Activated CD4-positive, alpha-beta T cell treated with anti-CD3 and anti-CD28 coated beads for 36 hours (primary cell): ENCODE measurements around the gene SBK1. TPM values are rescaled to one million over a fixed set of nuclear protein-coding genes. Genes with fewer than 3 reads are reported as not detected.

Experiments used
- ATAC-seq: fragments of 200-7000 bp; cut with Tn5 transposase; one replicate; pipeline ENCODE4 v1.10.0; 2021; ENCODE audit warnings: mild to moderate bottlenecking, moderate library complexity
- CTCF ChIA-PET: fragments of 350-600 bp; sonication (Branson Sonifier 250); formaldehyde crosslinking; loops from one replicate; lab custom pipeline; 2021; ENCODE audit warnings: antibody characterized with exemption; lab: Charles Lee
- POLR2A ChIA-PET: fragments of 350-600 bp; sonication (Branson Sonifier 250); formaldehyde crosslinking; loops from one replicate; lab custom pipeline; 2021; ENCODE audit warnings: antibody characterized with exemption, inconsistent platforms; lab: Charles Lee
- DNase-seq: peaks from one replicate; pipeline ENCODE4 v3.0.0-alpha.2; 2020
- H3K27ac Mint-ChIP-seq: one replicate; pipeline ENCODE4 v1.8.0; 2021; ENCODE audit warnings: mixed read lengths
- H3K27me3 Mint-ChIP-seq: one replicate; pipeline ENCODE4 v1.8.0; 2021; ENCODE audit warnings: mixed read lengths
- H3K36me3 Mint-ChIP-seq: one replicate; pipeline ENCODE4 v1.8.0; 2021; ENCODE audit warnings: low read depth, mixed read lengths
- H3K4me1 Mint-ChIP-seq: one replicate; pipeline ENCODE4 v1.8.0; 2021; ENCODE audit warnings: mixed read lengths
- H3K4me3 Mint-ChIP-seq: one replicate; pipeline ENCODE4 v1.8.0; 2021; ENCODE audit warnings: mild to moderate bottlenecking, moderate library complexity, mixed read lengths
- H3K9me3 Mint-ChIP-seq: one replicate; pipeline ENCODE4 v1.8.0; 2021; ENCODE audit warnings: low read depth, mixed read lengths
- intact Hi-C, 2 experiments: fragments of 100-400 bp; cut with DNase I in 1 of 2; cut with micrococcal nuclease in 1 of 2; formaldehyde crosslinking; loops; one replicate each; pipeline versions ENCODE4 v1.14.2 to v1.15.1; 2022 to 2024; cut with DNase I, micrococcal nuclease
- total RNA-seq, 2 experiments: library from RNA; stranded (reverse); gene quantifications; one replicate each; pipeline ENCODE4 v1.2.3, GENCODE V29; 2021

Gene SBK1
- total RNA-seq, 2 experiments from 2014 or later = 6.5 to 6.6 TPM

DNA sequence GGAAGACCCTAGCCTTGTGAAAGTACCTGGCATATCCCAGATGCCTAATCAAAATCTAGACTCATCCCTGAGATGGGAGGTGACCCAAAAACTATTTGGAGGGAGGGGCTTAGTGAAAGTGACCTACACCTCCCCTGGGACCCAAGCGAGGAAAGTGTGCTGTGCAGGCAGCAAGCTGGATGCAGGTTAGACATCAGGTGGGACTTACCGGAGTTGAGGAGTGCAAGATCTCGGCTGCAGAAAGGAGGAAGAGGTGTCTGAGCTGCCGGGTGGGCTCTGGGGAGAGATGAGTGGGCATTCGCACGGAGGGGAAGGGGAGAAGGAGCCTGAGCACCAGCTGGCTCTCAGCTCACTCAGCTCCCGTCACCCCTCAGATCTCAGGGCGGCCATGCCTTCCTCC, 10.3 kb upstream of the SBK1 start:
- no peak for ATAC-seq
- no peak overlapping the region for H3K27ac Mint-ChIP-seq
- H3K9me3 Mint-ChIP-seq = no peaks in the 10 kb centered on the region
- H3K4me1 Mint-ChIP-seq = peaks cover 20% of the 10 kb centered on the region
- intact Hi-C loops = loop anchor here in 1 of 2 experiments (5.0 kb wide), 1 partner anchor 40 kb away; no protein-coding TSS in a partner anchor
- ChIA-PET CTCF (interaction anchor here (0.5 to 2.7 kb wide), 7 partner anchors 10 to 197 kb away, joined by 3 to 23 read pairs (median 4); no protein-coding TSS in a partner anchor), POLR2A (interaction anchor here (0.7 kb wide), 1 partner anchor 40 kb away, joined by 3 read pairs; no protein-coding TSS in a partner anchor)
- no peaks in the 10 kb centered on the region for H3K36me3 Mint-ChIP-seq
- DNase-seq = no peak
- H3K27me3 Mint-ChIP-seq = peaks cover 2% of the 10 kb centered on the region
- H3K4me3 Mint-ChIP-seq = no peak overlapping the region

DNA sequence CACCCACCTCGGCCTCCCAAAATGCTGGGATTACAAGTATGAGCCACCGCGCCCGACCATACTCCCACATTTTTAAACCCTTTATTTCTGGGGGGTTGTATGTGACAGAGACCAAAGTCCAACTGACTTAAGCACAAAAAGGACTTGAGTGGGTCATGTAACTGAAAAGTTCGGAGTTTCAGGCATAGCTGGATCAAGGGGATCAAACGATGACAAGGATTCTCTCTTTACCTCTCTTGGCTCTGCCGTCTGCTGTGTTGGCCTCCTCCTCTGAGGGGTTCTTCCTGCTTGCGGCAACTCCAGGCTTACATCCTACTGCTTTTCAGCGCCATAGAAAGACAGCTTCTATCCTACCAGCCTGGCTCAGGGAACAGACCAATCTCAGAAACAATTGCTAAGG, 9.2 kb upstream of the SBK1 start:
- ATAC-seq = no peak
- Mint-ChIP-seq H3K4me1 (peaks cover 9% of the 10 kb centered on the region), H3K27ac (no peak overlapping the region), H3K36me3 (no peaks in the 10 kb centered on the region), H3K9me3 (no peaks in the 10 kb centered on the region), H3K4me3 (no peak overlapping the region), H3K27me3 (no peaks in the 10 kb centered on the region)
- POLR2A ChIA-PET = no interaction called here
- CTCF ChIA-PET = interaction anchor here (0.7 to 2.7 kb wide), 3 partner anchors 17 to 38 kb away, joined by 3 to 23 read pairs (median 4); no protein-coding TSS in a partner anchor
- intact Hi-C loops = loop anchor here in 1 of 2 experiments (5.0 kb wide), 1 partner anchor 41 kb away; no protein-coding TSS in a partner anchor
- no peak for DNase-seq

DNA sequence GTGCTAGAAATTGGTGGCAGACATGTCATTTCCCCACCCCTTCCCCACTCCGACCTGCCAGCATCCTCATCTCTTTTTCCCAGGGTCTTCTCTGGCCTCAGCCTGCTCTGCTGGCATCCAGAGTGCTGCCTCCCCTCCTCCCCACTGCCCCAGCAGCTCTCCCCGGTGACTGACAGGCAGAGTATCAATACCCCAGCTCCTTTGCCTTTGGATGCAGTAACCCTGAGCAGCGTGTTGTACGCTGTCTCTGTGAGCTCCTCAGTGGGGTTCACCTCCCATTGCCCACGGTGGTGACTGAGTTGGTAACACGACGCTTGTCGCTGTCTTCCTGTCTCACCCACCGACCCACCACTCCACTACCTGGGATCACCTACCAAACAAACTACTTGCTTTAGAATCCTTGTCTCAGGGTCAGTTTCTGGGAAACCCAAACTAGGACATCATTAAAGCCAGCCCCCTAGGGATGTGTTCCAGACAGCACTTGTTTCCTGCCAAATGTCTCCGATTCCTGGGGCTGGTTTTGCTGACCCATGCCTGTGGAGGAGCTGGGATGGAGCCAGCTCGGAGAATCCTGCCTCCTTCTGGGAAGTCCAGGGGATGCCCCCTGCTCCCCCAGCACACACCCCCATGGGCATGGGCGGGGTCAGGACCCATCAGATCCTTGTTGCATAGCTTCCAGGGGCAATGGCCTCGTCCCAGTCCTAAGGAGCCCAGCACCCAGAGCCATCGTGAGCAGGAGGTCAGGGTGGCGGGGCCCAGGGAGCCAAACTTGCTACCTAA, 8.3 kb upstream of the SBK1 start:
- ATAC-seq (no peak), DNase-seq (no peak)
- CTCF ChIA-PET = interaction anchor here (1.1 kb wide), 1 partner anchor 38 kb away, joined by 4 read pairs; no protein-coding TSS in a partner anchor
- no peaks in the 10 kb centered on the region for H3K27me3 Mint-ChIP-seq
- H3K9me3 Mint-ChIP-seq = no peaks in the 10 kb centered on the region
- H3K4me1 Mint-ChIP-seq = peaks cover 7% of the 10 kb centered on the region
- POLR2A ChIA-PET = no interaction called here
- no peak overlapping the region for H3K4me3 Mint-ChIP-seq
- no peak overlapping the region for H3K27ac Mint-ChIP-seq
- no peaks in the 10 kb centered on the region for H3K36me3 Mint-ChIP-seq
- intact Hi-C loops = loop anchor here in 1 of 2 experiments (5.0 kb wide), 1 partner anchor 42 kb away; no protein-coding TSS in a partner anchor

DNA sequence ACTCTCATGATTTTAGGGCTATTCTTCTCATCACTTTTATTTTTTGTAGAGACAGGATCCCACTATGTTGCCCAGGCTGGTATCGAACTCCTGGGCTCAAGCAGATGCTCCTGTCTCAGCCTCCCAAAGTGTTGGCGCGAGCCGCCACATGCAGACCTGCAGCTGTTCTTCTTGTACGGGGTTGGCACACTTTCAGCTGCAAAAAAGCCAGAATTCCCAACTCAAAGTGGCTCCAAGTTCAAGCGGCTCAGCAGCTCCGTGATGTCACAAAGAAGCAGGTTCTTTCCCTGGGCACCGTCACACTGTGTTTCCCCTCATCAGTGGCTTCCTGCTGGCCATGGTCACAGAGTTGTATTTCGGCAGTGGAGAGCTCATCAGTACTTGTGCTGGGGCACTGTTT, 6.7 kb upstream of the SBK1 start:
- intact Hi-C loops = no loop called here
- Mint-ChIP-seq H3K27ac (no peak overlapping the region), H3K4me1 (peaks cover 15% of the 10 kb centered on the region), H3K36me3 (no peaks in the 10 kb centered on the region), H3K27me3 (no peaks in the 10 kb centered on the region), H3K9me3 (no peaks in the 10 kb centered on the region), H3K4me3 (no peak overlapping the region)
- ChIA-PET POLR2A (no interaction called here), CTCF (interaction anchor here (0.8 to 1.5 kb wide), 2 partner anchors 29 to 31 kb away, joined by 3 to 4 read pairs; no protein-coding TSS in a partner anchor)
- ATAC-seq (no peak), DNase-seq (no peak)

DNA sequence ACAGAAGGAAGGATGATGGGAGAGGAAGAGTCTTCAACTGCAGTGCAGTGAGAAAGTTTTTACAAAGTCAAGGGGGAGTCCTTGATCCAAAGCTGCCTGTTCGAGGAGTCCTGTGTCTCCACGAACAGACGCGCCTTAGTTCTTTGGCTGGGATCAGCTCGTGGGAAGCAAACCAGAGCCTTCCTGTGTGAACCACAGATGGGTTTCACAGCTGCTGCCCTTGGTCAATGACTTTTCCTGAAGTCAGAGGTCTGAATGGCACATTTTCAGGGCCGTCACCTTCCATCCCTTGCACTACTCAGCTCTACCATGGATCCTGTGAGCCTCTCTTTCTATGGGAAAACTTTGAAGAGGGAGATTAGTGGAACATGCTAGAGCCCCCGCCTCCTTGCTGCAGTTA, 4.2 kb upstream of the SBK1 start:
- no peak for ATAC-seq
- no peak for DNase-seq
- H3K27ac Mint-ChIP-seq = no peak overlapping the region
- H3K36me3 Mint-ChIP-seq = no peaks in the 10 kb centered on the region
- ChIA-PET CTCF (interaction anchor here (2.1 kb wide), 1 partner anchor 10 kb away, joined by 12 read pairs; no protein-coding TSS in a partner anchor), POLR2A (no interaction called here)
- no peak overlapping the region for H3K4me3 Mint-ChIP-seq
- no peaks in the 10 kb centered on the region for H3K27me3 Mint-ChIP-seq
- H3K4me1 Mint-ChIP-seq = peaks cover 25% of the 10 kb centered on the region
- intact Hi-C loops = no loop called here
- no peaks in the 10 kb centered on the region for H3K9me3 Mint-ChIP-seq

DNA sequence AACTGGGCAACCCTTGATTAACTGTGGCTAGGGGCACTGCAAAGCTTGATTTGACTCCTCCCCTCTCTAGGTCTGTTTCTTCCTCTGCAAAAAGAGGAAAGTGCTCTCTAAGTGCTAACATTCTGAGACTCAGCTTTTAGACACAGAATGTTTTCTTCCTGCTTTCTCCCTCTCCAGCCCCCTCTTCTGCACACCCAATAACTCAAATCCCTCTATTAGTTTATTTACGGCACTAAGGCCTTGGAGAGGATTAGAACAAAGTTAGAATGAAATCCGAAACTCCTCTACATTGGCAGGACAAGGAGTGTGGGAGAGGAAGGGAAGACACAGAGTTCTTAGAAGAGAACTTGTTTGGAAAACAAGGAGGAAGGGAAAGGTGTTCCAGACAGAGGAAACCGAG, 3.3 kb upstream of the SBK1 start:
- Mint-ChIP-seq H3K27ac (no peak overlapping the region), H3K9me3 (no peaks in the 10 kb centered on the region), H3K4me1 (peaks cover 28% of the 10 kb centered on the region), H3K4me3 (no peak overlapping the region), H3K36me3 (no peaks in the 10 kb centered on the region), H3K27me3 (no peaks in the 10 kb centered on the region)
- ChIA-PET CTCF (interaction anchor here (2.1 kb wide), 1 partner anchor 11 kb away, joined by 12 read pairs; no protein-coding TSS in a partner anchor), POLR2A (no interaction called here)
- no peak for ATAC-seq
- DNase-seq = no peak
- intact Hi-C loops = no loop called here

DNA sequence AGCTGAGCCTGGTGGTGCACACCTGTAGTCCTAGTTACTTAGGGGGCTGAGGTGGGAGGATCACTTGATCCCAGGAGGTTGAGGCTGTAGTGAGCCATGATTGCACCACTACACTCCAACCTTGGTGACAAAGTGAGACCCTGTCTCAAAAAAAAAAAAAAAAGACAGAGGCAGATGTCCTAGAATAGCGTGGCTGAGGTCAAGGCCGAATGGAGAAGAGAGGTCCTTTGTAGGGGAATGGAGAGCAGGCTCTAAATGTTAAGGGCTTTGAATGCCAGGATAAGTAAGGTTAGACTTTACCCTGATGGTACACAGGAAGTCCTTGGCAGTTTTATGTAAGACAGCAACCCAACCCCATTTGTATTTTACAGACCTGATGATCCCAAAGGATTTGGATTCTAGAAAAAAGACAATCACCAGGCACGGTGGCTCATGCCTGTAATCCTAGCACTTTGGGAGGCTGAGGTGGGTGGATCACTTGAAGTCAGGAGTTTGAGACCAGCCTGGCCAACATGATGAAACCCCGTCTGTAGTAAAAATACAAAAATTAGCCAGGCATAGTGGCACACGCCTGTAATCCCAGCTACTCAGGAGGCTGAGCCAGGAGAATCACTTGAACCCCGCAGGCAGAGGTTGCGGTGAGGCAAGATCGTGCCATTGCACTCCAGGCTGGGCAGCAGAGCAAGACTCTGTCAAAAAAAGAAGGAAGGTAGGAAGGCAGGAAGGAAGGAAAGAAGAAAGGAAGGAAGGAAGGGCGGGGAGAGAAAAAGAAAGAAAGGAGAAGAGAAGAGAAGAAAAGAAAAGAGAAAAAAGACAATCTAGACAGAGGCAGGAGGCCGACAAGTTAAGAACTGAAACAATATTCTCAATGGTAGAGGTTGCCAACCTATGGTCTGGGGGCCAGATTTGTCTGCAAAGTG, 2.1 kb upstream of the SBK1 start:
- CTCF ChIA-PET = interaction anchor here (0.7 kb wide), 1 partner anchor 12 kb away, joined by 3 read pairs; no protein-coding TSS in a partner anchor
- intact Hi-C loops = loop anchor here (5.0 kb wide), 4 partner anchors 38 to 1517 kb away; partner anchors contain the start of gene MAZ (in 1 of the 2)

DNA sequence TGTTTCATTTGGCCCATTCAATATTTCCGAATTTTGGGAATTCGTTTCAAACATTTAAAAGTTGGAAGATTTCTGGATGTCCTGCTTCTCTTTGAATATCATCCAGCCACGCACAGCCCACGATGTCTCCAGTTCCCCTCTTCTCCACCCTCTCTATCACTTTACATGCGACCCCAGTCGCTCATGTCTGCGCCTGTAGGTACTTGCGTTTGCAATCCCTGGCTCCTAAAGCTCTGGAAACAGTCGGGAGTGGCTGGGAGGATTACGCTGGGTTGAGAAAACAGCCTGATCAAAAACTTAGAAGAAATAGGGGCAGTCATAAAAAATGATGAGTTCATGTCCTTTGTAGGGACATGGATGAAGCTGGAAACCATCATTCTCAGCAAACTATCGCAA, 1.5 kb upstream of the SBK1 start:
- Mint-ChIP-seq H3K9me3 (no peaks in the 10 kb centered on the region), H3K4me3 (peak overlapping the region; percentile 84), H3K36me3 (no peaks in the 10 kb centered on the region), H3K27ac (peak overlapping the region; percentile 63), H3K27me3 (no peaks in the 10 kb centered on the region), H3K4me1 (peaks cover 44% of the 10 kb centered on the region)
- intact Hi-C loops = loop anchor here (5.0 kb wide), 4 partner anchors 39 to 1516 kb away; partner anchors contain the start of gene MAZ (in 1 of the 2)
- ChIA-PET POLR2A (no interaction called here), CTCF (interaction anchor here (0.7 to 1.0 kb wide), 2 partner anchors 11 to 26 kb away, joined by 3 to 4 read pairs; no protein-coding TSS in a partner anchor)
- no peak for ATAC-seq
- DNase-seq = no peak

More for the DNA sequence above, 2.1 kb upstream of the SBK1 start:
- no peak for ATAC-seq
- DNase-seq = no peak
- H3K4me1 Mint-ChIP-seq = peaks cover 39% of the 10 kb centered on the region
- no peaks in the 10 kb centered on the region for H3K9me3 Mint-ChIP-seq
- H3K4me3 Mint-ChIP-seq = peak overlapping the region; percentile 84
- no peaks in the 10 kb centered on the region for H3K36me3 Mint-ChIP-seq
- POLR2A ChIA-PET = no interaction called here
- H3K27me3 Mint-ChIP-seq = no peaks in the 10 kb centered on the region
- peak overlapping the region; percentile 51 for H3K27ac Mint-ChIP-seq

DNA sequence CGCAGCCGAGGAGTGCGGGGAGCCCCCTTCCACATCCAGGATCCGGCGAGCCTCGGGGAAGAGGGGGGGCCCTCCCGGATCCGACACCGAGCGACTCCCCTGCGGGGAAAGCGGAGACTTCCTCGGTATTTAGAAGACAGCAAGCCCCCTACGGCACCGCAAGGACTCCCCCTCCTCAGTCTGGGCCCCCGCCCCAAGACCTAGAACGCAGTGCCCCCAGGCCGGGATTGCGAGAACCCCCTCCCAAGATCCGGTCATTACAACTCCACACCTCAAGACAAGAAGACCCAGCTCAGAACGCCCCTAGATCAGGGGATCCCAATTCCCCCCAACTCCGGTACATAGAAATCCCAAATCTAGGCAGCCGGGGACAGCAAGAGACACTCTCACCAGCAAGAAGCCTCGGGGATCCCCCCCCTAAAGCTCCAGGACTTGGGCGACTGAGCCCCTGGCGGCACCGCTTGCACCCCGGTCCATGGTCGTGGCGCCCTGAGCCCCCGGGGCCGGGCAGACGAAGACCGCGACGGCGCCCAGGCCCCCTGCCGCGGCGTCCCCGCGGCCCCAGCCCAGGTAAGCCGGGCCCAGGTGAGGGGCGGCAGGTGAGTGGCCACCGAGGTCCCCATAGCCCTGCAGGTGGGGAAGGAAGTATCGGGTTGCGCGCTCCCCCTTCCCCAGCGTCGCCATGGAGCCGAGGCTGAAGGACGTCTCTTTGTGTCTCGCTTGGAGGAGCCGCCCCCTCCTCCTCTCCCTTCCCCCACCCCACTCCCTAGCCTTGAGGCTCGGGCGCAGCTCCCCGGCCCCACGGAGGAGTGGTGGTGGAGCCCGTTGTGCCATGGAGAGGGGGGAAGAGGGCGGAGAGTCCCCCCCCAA, 641 bp downstream of the SBK1 start:
- CTCF ChIA-PET = interaction anchor here (0.7 to 1.1 kb wide), 3 partner anchors 16 to 24 kb away, joined by 3 to 5 read pairs (median 3); no protein-coding TSS in a partner anchor
- Mint-ChIP-seq H3K27ac (peak overlapping the region; percentile 59), H3K27me3 (no peaks in the 10 kb centered on the region), H3K9me3 (no peaks in the 10 kb centered on the region), H3K36me3 (no peaks in the 10 kb centered on the region), H3K4me3 (peak overlapping the region; percentile 78), H3K4me1 (peaks cover 60% of the 10 kb centered on the region)
- DNase-seq (peak; percentile 51), ATAC-seq (peak; percentile 5)
- intact Hi-C loops = loop anchor here (1.0 to 5.0 kb wide), 11 partner anchors 16 to 1514 kb away; partner anchors contain the start of genes CLN3 (in 1 of the 2) and MAZ (in 1 of the 2)
- POLR2A ChIA-PET = interaction anchor here (1.4 kb wide), 1 partner anchor 15 kb away, joined by 4 read pairs; no protein-coding TSS in a partner anchor

DNA sequence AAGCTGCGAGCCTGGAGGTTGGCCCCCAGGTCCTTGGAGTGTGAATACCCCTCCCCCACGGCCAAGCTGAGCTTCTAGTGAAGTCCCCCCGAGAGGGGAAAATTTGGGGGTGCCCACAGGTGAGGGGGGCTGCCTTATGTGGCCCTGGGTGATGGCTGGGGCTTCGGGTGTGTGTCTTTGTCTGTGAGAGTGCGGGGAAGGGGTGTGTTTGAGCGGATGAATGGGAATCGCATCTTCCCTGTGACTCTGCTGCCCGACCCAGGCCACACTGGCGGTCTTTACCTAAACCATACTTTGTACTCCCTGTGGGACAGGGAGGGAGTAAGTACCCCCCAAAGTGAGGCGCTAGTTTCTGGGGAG, 1.3 kb downstream of the SBK1 start:
- no peaks in the 10 kb centered on the region for H3K36me3 Mint-ChIP-seq
- ChIA-PET CTCF (interaction anchor here (0.6 to 1.1 kb wide), 4 partner anchors 15 to 201 kb away, joined by 3 to 5 read pairs (median 3); partner anchors contain the start of gene APOBR), POLR2A (interaction anchor here (1.4 kb wide), 1 partner anchor 15 kb away, joined by 4 read pairs; no protein-coding TSS in a partner anchor)
- ATAC-seq (no peak), DNase-seq (no peak)
- H3K9me3 Mint-ChIP-seq = no peaks in the 10 kb centered on the region
- peak overlapping the region; percentile 14 for H3K27ac Mint-ChIP-seq
- H3K4me3 Mint-ChIP-seq = peak overlapping the region; percentile 68
- intact Hi-C loops = loop anchor here (5.0 kb wide), 4 partner anchors 41 to 1514 kb away; partner anchors contain the start of gene MAZ (in 1 of the 2)
- no peaks in the 10 kb centered on the region for H3K27me3 Mint-ChIP-seq
- peaks cover 66% of the 10 kb centered on the region for H3K4me1 Mint-ChIP-seq
